Keratinocyte (primary cell): Measurements from ENCODE around the gene MCM9. TPM values are rescaled to one million over a fixed set of nuclear protein-coding genes. Genes with fewer than 3 reads are reported as not detected.

Experiments
- DNase-seq: peaks from one replicate; pipeline ENCODE4 v3.0.0-alpha.2; 2011; ENCODE audit warnings: low read depth, missing footprints, low spot score
- FAIRE-seq: peaks from 2 replicates; lab custom pipeline; 2011; peaks lifted over from hg19 to GRCh38; lab: Jason Lieb, UNC
- H2AFZ ChIP-seq: 2 replicates; pipeline ENCODE4 v1.6.0; 2012; ENCODE audit warnings: low read length, control low read depth, inconsistent platforms; ENCODE audit not compliant: control insufficient read depth
- H3K27ac ChIP-seq: 2 replicates; pipeline ENCODE4 v1.5.1; 2011; ENCODE audit warnings: low read length; ENCODE audit not compliant: control insufficient read depth, insufficient read depth
- H3K27me3 ChIP-seq: 3 replicates; pipeline ENCODE4 v1.6.0; 2011; ENCODE audit warnings: low read length; ENCODE audit not compliant: control insufficient read depth, insufficient read depth; ENCODE audit errors: extremely low read depth
- H3K36me3 ChIP-seq, 2 experiments: 2 replicates in 1 of 2; 3 replicates in 1 of 2; pipeline ENCODE4 v1.5.1; 2011; ENCODE audit warnings: low read length in 2 of 2, mild to moderate bottlenecking in 1 of 2; ENCODE audit not compliant: control insufficient read depth in 2 of 2, insufficient read depth in 2 of 2; ENCODE audit errors: extremely low read depth in 1 of 2
- H3K4me1 ChIP-seq: 3 replicates; pipeline ENCODE4 v1.5.1; 2011; ENCODE audit warnings: low read length; ENCODE audit not compliant: control insufficient read depth, insufficient read depth; ENCODE audit errors: extremely low read depth
- H3K4me2 ChIP-seq: 3 replicates; pipeline ENCODE4 v1.6.0; 2011; ENCODE audit warnings: low read depth, low read length; ENCODE audit not compliant: control insufficient read depth, insufficient read depth; ENCODE audit errors: extremely low read depth
- H3K4me3 ChIP-seq, 3 experiments: fragments of 200-600 bp in 1 of 3; sonication (generic) in 1 of 3; 2 replicates in 2 of 3; 3 replicates in 1 of 3; pipeline ENCODE4 v1.5.1; 2011 to 2016; ENCODE audit warnings: low read length in 3 of 3, mild to moderate bottlenecking in 3 of 3, control low read depth in 2 of 3, inconsistent platforms in 1 of 3, low read depth in 1 of 3, mixed read lengths in 1 of 3, mixed run types in 1 of 3, moderate library complexity in 1 of 3; ENCODE audit not compliant: control insufficient read depth in 2 of 3, insufficient read depth in 2 of 3; ENCODE audit errors: extremely low read depth in 1 of 3
- H3K79me2 ChIP-seq: 2 replicates; pipeline ENCODE4 v1.6.0; 2012; ENCODE audit warnings: low read length; ENCODE audit not compliant: control insufficient read depth, insufficient read depth
- H3K9ac ChIP-seq: 3 replicates; pipeline ENCODE4 v1.6.0; 2011; ENCODE audit warnings: low read length; ENCODE audit not compliant: control insufficient read depth, insufficient read depth; ENCODE audit errors: extremely low read depth
- H3K9me1 ChIP-seq: 3 replicates; pipeline ENCODE4 v1.6.0; 2011; ENCODE audit warnings: low read length; ENCODE audit not compliant: control insufficient read depth, insufficient read depth; ENCODE audit errors: extremely low read depth
- H3K9me3 ChIP-seq: 2 replicates; pipeline ENCODE4 v1.5.1; 2012; ENCODE audit warnings: low read depth, low read length; ENCODE audit not compliant: control insufficient read depth
- H4K20me1 ChIP-seq: 3 replicates; pipeline ENCODE4 v1.6.0; 2011; ENCODE audit warnings: low read length; ENCODE audit not compliant: control insufficient read depth, insufficient read depth; ENCODE audit errors: extremely low read depth
- CTCF ChIP-seq, 3 experiments: IDR thresholded peaks in 1 of 3; conservative IDR thresholded peaks in 1 of 3; optimal IDR thresholded peaks in 1 of 3; 2 replicates in 2 of 3; 3 replicates in 1 of 3; pipeline versions ENCODE3 to v1.5.1; 2011; ENCODE audit warnings: low read length in 3 of 3, mild to moderate bottlenecking in 3 of 3, moderate library complexity in 2 of 3, control low read depth in 1 of 3, inconsistent platforms in 1 of 3; ENCODE audit not compliant: insufficient read depth in 2 of 3; ENCODE audit errors: extremely low read depth in 1 of 3
- EZH2 ChIP-seq: IDR thresholded peaks from one replicate; pipeline ENCODE4 v1.6.1; 2012; ENCODE audit warnings: inconsistent platforms, mild to moderate bottlenecking, low read length, moderate library complexity
- dilution Hi-C: fragments of 300-500 bp; cut with MboI; formaldehyde crosslinking; loops from one replicate; pipeline ENCODE4 v1.7.0; 2020; ENCODE audit warnings: low sequenced_read_pairs; ENCODE audit not compliant: extremely low pct_ligation_motif_present
- polyA plus RNA-seq, 5 experiments: library from polyadenylated mRNA; depleted of rRNA in 3 of 5; stranded (reverse) in 3 of 5; stranded (forward) in 1 of 5; unstranded in 1 of 5; fragments of >200 nt; gene quantifications; 1 replicate in 1 of 5; 2 replicates in 3 of 5; 3 replicates in 1 of 5; pipeline versions ENCODE4 v1.2.1 to v1.2.3, GENCODE V29; 2011 to 2012; ENCODE audit warnings: missing spikeins in 2 of 5, low read depth in 1 of 5, low replicate concordance in 1 of 5

The MCM9 gene
- polyA plus RNA-seq, 1 donor (not counting 4 experiments of a cell fraction or from before 2014, with no cell fraction given) = 3.1 TPM

GRCh38 chr6:118764766-118765165 is 170.2 kb downstream of the MCM9 start:
- Histone ChIP-seq H3K27me3 (no peaks in the 10 kb centered on the region), H3K4me1 (no peaks in the 10 kb centered on the region), H3K9ac (no peak overlapping the region), H3K36me3 (no peaks in the 10 kb centered on the region), H3K9me1 (no peaks in the 10 kb centered on the region), H3K9me3 (no peaks in the 10 kb centered on the region), H3K27ac (no peak overlapping the region), H2AFZ (no peak overlapping the region), H3K79me2 (no peaks in the 10 kb centered on the region), H4K20me1 (no peaks in the 10 kb centered on the region), H3K4me2 (no peak overlapping the region), H3K4me3 (no peak overlapping the region)
- TF ChIP-seq EZH2 (no peak), CTCF (optimal IDR thresholded peaks at IDR 0.05 in 1 of 3, IDR thresholded peaks at IDR 0.05 in 1 of 3, conservative IDR thresholded peaks at IDR 0.05 in 1 of 3; ENCODE audit: extremely low read depth in 1 of 3, insufficient read depth in 2 of 3, low read length in 3 of 3) (no peak)
- FAIRE-seq (no peak), DNase-seq (no peak)
- dilution Hi-C loops = no loop called here

Other genes starting within 250 kb of the MCM9 start
- 9.6 to 19.9 TPM (median 10.1 TPM) in 3 replicates for gene ASF1A, start 41.0 kb downstream of the MCM9 start, polyA plus RNA-seq
- gene FAM184A, start 143.5 kb upstream of the MCM9 start, polyA plus RNA-seq = 0.01 to 0.20 TPM (median 0.14 TPM) in 3 replicates